ENCODE data around the gene AGBL1.

GRCh38 chr15:86661580-86661979 is 581.9 kb downstream of the AGBL1 start:
- TF ChIP-seq CTCF (IDR thresholded peaks at IDR 0.05) (no peak), POLR2A (IDR thresholded peaks at IDR 0.05) (no peak)
